Measurements from ENCODE around the gene PLGRKT. TPM values are rescaled to one million over a fixed set of nuclear protein-coding genes. Genes with fewer than 3 reads are reported as not detected.

The PLGRKT gene
- total RNA-seq, 1 donor from 2014 or later = 22.9 TPM

DNA sequence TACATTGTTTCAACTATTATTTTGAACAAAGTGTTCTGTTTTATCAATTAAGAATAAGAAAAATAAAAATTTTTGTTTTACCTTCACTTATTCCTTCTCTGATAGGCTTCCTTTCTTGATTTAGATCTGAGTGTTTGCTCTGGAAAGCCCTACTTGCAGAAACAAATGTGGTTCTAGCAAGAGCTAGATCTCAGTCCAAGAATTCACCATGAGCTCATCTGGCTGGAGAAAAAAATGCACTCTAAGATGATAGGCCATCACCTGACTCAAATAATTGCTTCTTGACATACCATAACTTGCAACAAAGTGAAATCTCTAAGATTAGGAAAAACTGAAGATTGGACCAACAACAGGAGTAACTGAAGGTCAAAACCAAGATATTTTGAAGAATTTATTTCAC lies 126.9 kb downstream of the PLGRKT start:
- no peak overlapping the region for H3K4me3 ChIP-seq (ENCODE audit: low read depth, low read length)
- no peak for DNase-seq (ENCODE audit: low read depth)
- TF ChIP-seq CTCF (IDR thresholded peaks at IDR 0.05; ENCODE audit: insufficient read depth, low read length, severe bottlenecking) = no peak
- no peak for FAIRE-seq
- no peaks in the 10 kb centered on the region for H3K36me3 ChIP-seq (ENCODE audit: control insufficient read depth, insufficient read depth, low read length)
- no peaks in the 10 kb centered on the region for H3K27me3 ChIP-seq (ENCODE audit: control insufficient read depth, insufficient read depth, low read length)

Other genes with a start within 250 kb of the PLGRKT start
- 0.26 TPM in 1 of 2 replicates, not detected in the other for gene INSL4, start 206.5 kb downstream of the PLGRKT start, total RNA-seq
- gene RLN2, start 133.2 kb downstream of the PLGRKT start, total RNA-seq = 0.26 and 0.90 TPM in 2 replicates
- gene RLN1, start 98.0 kb downstream of the PLGRKT start, total RNA-seq = 0.26 and 0.64 TPM in 2 replicates
- 5.3 and 5.8 TPM in 2 replicates for gene CD274, start 12.6 kb upstream of the PLGRKT start, total RNA-seq
- under 0.01 and 0.64 TPM in 2 replicates for gene PDCD1LG2, start 72.6 kb upstream of the PLGRKT start, total RNA-seq
- 32.8 and 34.2 TPM in 2 replicates for gene RIC1, start 191.2 kb upstream of the PLGRKT start, total RNA-seq

Measured in bronchial epithelial cell (primary cell).